ENCODE results near the gene ZSWIM6.

DNA sequence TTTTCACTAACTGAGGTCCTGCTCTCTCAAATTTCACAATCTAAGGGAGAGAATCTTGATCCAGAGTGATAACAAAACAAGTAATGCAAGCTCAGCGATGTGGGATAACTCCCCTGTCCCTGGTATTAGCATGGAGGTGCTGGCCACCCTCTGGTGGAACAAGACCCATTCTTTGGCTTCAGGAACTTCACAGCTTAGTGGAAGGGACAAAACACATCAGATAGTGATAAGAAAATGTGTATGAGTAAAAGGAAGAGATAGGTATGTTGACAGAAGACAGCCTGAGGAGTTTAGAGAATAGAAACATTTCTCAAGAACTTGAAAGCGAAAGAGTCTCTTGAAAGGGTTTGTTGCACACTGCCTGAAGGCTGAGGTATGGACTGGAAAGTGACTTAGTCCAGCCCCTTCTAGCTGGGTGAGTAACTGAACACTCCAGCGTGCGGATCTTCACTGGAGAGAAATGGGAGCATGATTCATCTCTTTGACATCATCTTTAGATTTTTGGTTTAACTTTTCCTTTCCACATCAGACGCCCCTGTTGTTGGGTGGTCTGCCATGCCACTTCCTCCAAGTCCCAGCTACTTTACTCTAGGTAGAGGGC lies 25.4 kb upstream of the ZSWIM6 start:
- TF ChIP-seq, protein P1, sequence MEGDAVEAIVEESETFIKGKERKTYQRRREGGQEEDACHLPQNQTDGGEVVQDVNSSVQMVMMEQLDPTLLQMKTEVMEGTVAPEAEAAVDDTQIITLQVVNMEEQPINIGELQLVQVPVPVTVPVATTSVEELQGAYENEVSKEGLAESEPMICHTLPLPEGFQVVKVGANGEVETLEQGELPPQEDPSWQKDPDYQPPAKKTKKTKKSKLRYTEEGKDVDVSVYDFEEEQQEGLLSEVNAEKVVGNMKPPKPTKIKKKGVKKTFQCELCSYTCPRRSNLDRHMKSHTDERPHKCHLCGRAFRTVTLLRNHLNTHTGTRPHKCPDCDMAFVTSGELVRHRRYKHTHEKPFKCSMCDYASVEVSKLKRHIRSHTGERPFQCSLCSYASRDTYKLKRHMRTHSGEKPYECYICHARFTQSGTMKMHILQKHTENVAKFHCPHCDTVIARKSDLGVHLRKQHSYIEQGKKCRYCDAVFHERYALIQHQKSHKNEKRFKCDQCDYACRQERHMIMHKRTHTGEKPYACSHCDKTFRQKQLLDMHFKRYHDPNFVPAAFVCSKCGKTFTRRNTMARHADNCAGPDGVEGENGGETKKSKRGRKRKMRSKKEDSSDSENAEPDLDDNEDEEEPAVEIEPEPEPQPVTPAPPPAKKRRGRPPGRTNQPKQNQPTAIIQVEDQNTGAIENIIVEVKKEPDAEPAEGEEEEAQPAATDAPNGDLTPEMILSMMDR (IDR thresholded peaks at IDR 0.05; ENCODE audit: insufficient read depth, low read length, poor library complexity, severe bottlenecking), result no peak
- no peak for TF ChIP-seq EZH2phosphoT487 (conservative IDR thresholded peaks at IDR 0.05; ENCODE audit: low read length)
